ENCODE data around the gene ARAP2.

ARAP2 gene

DNA sequence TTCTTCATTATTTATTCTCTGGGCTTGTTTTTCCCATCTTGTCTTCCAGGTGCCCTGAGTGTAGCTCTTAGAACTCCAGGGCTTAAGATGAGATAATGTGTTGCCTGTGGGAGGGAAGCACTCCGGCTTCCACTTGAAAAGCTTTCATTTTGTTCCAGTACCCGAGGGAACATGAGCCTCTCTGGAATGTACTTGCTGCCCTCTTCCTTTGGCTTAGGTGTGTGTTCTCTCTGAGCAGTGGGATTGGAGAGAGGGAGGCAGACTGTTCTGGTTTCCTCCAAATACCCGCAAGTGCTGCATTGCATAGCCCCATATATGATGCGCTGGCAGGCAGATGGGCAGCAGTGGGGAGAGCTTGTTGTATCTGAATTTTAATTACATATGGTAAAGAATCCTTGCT lies 36.2 kb upstream of the ARAP2 start:
- H3K36me3 ChIP-seq (ENCODE audit: insufficient read depth, low read length) = no peaks in the 10 kb centered on the region
- H3K4me1 ChIP-seq (ENCODE audit: control insufficient read depth, insufficient read depth, low read length, unreplicated experiment) = no peaks in the 10 kb centered on the region
- H3K27ac ChIP-seq (ENCODE audit: low read depth, low read length) = no peak overlapping the region
- H3K79me2 ChIP-seq (ENCODE audit: control insufficient read depth, insufficient read depth, low read length, unreplicated experiment) = no peaks in the 10 kb centered on the region
- H3K27me3 ChIP-seq (ENCODE audit: insufficient read depth, low read length) = no peaks in the 10 kb centered on the region
- H2AFZ ChIP-seq (ENCODE audit: low read length, unreplicated experiment) = no peak overlapping the region
- H3K4me3 ChIP-seq (ENCODE audit: low read depth, low read length) = no peak overlapping the region

DNA sequence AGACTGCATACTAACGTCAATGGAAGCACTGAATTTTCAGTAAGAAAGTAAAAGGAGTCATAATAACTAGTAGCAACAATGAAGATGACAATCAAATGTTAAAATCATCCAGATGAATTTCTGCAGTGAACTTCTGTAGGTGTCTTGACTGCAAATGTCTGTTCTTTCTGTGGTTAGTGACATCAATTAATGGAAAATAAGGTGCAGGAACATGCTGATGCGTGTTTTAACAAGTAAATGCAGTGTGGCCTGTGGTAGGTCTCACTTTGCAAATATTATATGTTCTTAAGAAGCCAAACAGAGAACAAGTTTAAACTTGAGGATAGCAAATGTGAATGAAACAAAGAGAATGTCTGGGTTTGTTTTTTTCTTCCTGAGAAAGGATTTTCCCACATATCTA lies 34.5 kb upstream of the ARAP2 start:
- Histone ChIP-seq H3K4me1 (ENCODE audit: control insufficient read depth, insufficient read depth, low read length, unreplicated experiment) (no peaks in the 10 kb centered on the region), H2AFZ (ENCODE audit: low read length, unreplicated experiment) (no peak overlapping the region), H3K79me2 (ENCODE audit: control insufficient read depth, insufficient read depth, low read length, unreplicated experiment) (no peaks in the 10 kb centered on the region), H3K27me3 (ENCODE audit: insufficient read depth, low read length) (no peaks in the 10 kb centered on the region), H3K36me3 (ENCODE audit: insufficient read depth, low read length) (no peaks in the 10 kb centered on the region), H3K27ac (ENCODE audit: low read depth, low read length) (no peak overlapping the region), H3K4me3 (ENCODE audit: low read depth, low read length) (no peak overlapping the region)

DNA sequence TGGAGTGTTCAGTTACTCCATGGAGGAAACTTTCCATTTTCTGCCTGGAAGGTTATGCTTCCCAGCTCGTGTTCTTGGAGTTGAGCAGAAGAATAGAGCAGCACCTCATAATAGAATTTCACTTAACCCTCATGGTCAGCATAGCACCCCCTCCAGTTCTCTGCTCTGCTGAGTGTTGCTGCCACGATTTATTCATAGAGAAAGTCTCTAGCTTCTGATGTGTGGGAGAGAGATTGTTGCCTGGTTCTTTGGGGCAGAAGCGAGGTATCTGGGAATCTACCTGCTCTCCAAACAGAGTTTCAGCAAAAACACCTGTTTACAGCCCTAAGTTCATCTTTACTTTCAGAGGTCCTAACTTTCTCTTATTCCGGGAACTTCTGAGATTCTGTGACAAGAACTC lies 33.2 kb upstream of the ARAP2 start:
- Histone ChIP-seq H3K4me1 (ENCODE audit: control insufficient read depth, insufficient read depth, low read length, unreplicated experiment) (no peaks in the 10 kb centered on the region), H3K36me3 (ENCODE audit: insufficient read depth, low read length) (no peaks in the 10 kb centered on the region), H2AFZ (ENCODE audit: low read length, unreplicated experiment) (no peak overlapping the region), H3K4me3 (ENCODE audit: low read depth, low read length) (no peak overlapping the region), H3K27ac (ENCODE audit: low read depth, low read length) (no peak overlapping the region), H3K79me2 (ENCODE audit: control insufficient read depth, insufficient read depth, low read length, unreplicated experiment) (no peaks in the 10 kb centered on the region), H3K27me3 (ENCODE audit: insufficient read depth, low read length) (no peaks in the 10 kb centered on the region)

DNA sequence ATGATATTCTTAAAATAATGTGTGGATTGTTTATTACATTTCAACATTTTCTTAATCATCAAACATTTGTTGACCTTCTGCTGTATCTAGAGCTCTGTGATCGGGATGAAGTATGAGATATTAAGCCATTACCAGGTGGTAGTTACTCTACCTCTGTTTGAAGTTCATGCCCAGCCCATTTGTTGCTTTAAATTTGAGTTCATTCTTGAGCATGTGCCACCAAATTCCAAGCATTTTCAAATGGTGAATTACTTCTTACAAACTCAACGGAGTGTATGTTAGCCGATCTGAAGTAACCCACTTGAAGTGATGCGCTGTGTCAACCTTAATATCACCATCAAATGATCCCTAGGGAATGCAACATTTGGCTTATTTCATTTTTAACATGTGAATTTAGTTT lies 29.8 kb upstream of the ARAP2 start:
- no peaks in the 10 kb centered on the region for H3K4me1 ChIP-seq (ENCODE audit: control insufficient read depth, insufficient read depth, low read length, unreplicated experiment)
- H3K79me2 ChIP-seq (ENCODE audit: control insufficient read depth, insufficient read depth, low read length, unreplicated experiment) = no peaks in the 10 kb centered on the region
- no peak overlapping the region for H3K4me3 ChIP-seq (ENCODE audit: low read depth, low read length)
- no peak overlapping the region for H2AFZ ChIP-seq (ENCODE audit: low read length, unreplicated experiment)
- H3K36me3 ChIP-seq (ENCODE audit: insufficient read depth, low read length) = no peaks in the 10 kb centered on the region
- H3K27me3 ChIP-seq (ENCODE audit: insufficient read depth, low read length) = no peaks in the 10 kb centered on the region
- no peak overlapping the region for H3K27ac ChIP-seq (ENCODE audit: low read depth, low read length)

DNA sequence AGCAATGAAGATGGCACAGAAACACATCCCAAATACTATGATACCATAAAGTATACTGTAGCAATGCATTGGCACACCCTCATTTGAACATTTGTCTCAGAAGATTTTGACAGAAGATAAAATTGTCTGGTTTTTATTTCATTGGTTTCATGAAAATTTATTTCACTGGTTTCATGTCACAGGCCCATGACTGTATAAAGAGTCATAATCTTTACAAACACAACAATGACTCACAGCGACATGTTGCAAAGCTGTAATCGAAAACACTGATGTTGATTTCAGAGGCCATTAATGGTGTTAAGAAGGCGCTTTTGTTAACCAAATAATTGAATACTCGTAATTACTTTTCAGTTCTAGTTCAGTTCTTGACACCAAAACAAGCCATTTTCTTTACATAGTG lies 29.0 kb upstream of the ARAP2 start:
- Histone ChIP-seq H3K4me3 (ENCODE audit: low read depth, low read length) (no peak overlapping the region), H3K27me3 (ENCODE audit: insufficient read depth, low read length) (no peaks in the 10 kb centered on the region), H3K36me3 (ENCODE audit: insufficient read depth, low read length) (no peaks in the 10 kb centered on the region), H3K79me2 (ENCODE audit: control insufficient read depth, insufficient read depth, low read length, unreplicated experiment) (no peaks in the 10 kb centered on the region), H2AFZ (ENCODE audit: low read length, unreplicated experiment) (no peak overlapping the region), H3K4me1 (ENCODE audit: control insufficient read depth, insufficient read depth, low read length, unreplicated experiment) (no peaks in the 10 kb centered on the region), H3K27ac (ENCODE audit: low read depth, low read length) (no peak overlapping the region)

DNA sequence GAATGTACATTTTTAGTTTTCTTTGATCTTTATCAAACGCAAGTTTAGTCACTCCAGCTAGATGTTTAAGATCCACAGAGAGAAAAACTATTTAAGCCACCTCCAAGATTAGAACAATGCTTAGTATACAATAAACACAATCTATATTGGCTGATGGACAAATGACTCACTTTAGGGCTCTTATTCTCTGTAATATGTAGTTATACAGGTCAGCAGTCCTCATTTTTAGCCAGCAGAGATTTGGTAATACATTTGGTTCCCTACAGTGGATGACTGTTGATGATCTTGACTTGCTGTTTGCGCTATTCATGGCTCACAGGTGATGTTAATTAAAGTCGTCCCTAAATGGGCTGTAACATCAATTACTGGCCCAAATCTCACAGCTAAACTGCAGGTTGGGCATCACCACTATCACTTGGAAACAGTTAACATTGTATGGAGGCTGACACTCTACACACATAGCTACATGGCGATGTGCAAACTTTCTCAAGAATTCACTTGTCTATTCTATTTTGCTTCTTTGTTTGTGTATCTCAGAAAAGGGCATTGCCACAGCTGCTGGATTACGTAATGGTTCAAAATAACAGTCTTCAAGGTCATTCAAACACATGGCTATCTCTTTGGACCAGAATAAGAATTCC lies 25.3 kb upstream of the ARAP2 start:
- Histone ChIP-seq H3K27ac (ENCODE audit: low read depth, low read length) (no peak overlapping the region), H3K27me3 (ENCODE audit: insufficient read depth, low read length) (no peaks in the 10 kb centered on the region), H3K4me1 (ENCODE audit: control insufficient read depth, insufficient read depth, low read length, unreplicated experiment) (no peaks in the 10 kb centered on the region), H3K4me3 (ENCODE audit: low read depth, low read length) (no peak overlapping the region), H2AFZ (ENCODE audit: low read length, unreplicated experiment) (no peak overlapping the region), H3K36me3 (ENCODE audit: insufficient read depth, low read length) (no peaks in the 10 kb centered on the region), H3K79me2 (ENCODE audit: control insufficient read depth, insufficient read depth, low read length, unreplicated experiment) (no peaks in the 10 kb centered on the region)

DNA sequence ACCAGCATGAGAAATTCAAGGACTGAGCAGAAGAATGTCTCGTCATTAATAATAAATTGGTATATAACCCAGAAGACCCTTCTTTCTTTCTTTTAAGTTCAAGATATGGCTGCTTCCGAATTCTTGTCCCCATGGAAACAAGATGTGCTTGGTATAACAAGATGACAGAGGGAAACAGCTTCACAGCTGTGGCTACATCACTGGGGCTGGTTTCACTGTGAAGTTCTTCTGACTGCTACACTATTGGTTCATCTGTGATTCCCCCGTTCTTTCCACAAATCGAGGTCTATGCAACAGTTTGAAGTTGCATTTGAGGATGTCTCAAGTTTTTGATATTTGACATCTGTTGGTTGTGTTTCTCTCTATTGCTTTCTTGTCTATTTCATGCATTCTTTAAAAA lies 24.8 kb upstream of the ARAP2 start:
- no peaks in the 10 kb centered on the region for H3K4me1 ChIP-seq (ENCODE audit: control insufficient read depth, insufficient read depth, low read length, unreplicated experiment)
- H3K27ac ChIP-seq (ENCODE audit: low read depth, low read length) = no peak overlapping the region
- no peaks in the 10 kb centered on the region for H3K27me3 ChIP-seq (ENCODE audit: insufficient read depth, low read length)

DNA sequence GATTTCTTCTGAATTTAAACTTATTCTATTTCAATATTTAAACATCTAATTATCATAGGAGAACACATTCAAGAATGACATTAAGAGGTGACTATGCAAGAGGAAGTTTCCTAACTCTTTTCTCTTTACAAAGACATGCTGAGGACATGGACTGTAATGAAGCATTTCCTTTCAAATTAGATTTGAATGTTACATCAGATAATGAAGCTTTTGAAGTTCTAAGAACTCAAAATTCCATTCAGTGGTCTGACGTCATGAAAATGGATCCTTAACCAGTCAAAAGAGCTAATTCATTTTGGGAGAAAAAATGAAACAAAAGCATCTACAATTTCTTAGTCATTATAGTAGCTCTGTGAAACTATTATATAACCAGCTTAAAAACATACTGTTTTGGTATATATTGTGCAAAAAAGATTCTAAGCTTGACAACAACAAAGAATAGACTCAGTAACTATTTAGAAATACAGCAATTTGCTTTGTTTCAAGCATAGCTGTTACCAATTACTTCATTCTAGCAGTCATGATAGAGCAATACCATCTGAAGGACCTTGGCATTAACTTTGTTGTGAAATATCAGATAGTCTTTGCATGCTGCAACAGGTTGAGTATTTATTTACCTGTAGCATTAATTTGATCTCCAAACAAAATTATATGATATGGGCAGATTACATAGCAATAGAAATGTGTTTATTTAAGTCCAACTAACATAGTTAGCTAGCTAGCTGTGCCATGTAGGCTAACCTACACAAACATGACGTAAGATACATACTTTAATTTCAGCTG lies 23.4 kb upstream of the ARAP2 start:
- H2AFZ ChIP-seq (ENCODE audit: low read length, unreplicated experiment) = no peak overlapping the region
- no peak overlapping the region for H3K4me3 ChIP-seq (ENCODE audit: low read depth, low read length)
- H3K27me3 ChIP-seq (ENCODE audit: insufficient read depth, low read length) = no peaks in the 10 kb centered on the region
- no peaks in the 10 kb centered on the region for H3K4me1 ChIP-seq (ENCODE audit: control insufficient read depth, insufficient read depth, low read length, unreplicated experiment)
- no peaks in the 10 kb centered on the region for H3K79me2 ChIP-seq (ENCODE audit: control insufficient read depth, insufficient read depth, low read length, unreplicated experiment)
- H3K36me3 ChIP-seq (ENCODE audit: insufficient read depth, low read length) = no peaks in the 10 kb centered on the region
- H3K27ac ChIP-seq (ENCODE audit: low read depth, low read length) = no peak overlapping the region

More for the DNA sequence above, 24.8 kb upstream of the ARAP2 start:
- Histone ChIP-seq H3K36me3 (ENCODE audit: insufficient read depth, low read length) (no peaks in the 10 kb centered on the region), H3K79me2 (ENCODE audit: control insufficient read depth, insufficient read depth, low read length, unreplicated experiment) (no peaks in the 10 kb centered on the region), H2AFZ (ENCODE audit: low read length, unreplicated experiment) (no peak overlapping the region), H3K4me3 (ENCODE audit: low read depth, low read length) (no peak overlapping the region)

DNA sequence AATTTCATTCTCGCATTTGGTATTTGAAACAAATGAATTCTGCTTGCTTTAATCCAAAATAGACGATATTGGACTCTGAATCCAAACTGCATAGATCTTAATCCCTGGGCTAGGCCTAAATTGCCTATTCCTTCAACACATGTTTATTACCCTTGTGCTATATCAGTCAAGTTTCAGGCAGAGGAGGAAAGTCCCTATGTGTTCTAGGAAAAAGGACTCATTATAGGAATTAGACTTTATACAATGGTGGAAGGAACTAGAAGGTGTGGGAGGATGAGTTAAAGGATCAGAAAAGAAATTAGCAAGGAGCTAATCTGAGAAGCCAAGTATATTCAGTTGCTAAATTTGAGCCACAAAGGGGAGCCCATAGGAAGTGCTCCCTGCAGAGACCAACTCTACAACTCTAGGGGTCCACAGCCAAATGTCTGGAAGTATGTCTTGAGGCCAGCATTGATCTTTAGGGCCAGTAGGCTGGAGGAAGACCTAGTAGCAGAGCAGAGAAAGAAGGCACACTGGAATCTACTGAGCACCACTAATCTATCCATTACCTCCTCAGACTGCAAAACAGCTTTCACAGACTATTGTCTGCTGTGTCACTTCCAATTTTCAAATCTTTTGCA lies 20.0 kb upstream of the ARAP2 start:
- no peaks in the 10 kb centered on the region for H3K4me1 ChIP-seq (ENCODE audit: control insufficient read depth, insufficient read depth, low read length, unreplicated experiment)
- no peaks in the 10 kb centered on the region for H3K79me2 ChIP-seq (ENCODE audit: control insufficient read depth, insufficient read depth, low read length, unreplicated experiment)
- no peak overlapping the region for H3K27ac ChIP-seq (ENCODE audit: low read depth, low read length)
- no peak overlapping the region for H3K4me3 ChIP-seq (ENCODE audit: low read depth, low read length)
- H3K36me3 ChIP-seq (ENCODE audit: insufficient read depth, low read length) = no peaks in the 10 kb centered on the region
- no peak overlapping the region for H2AFZ ChIP-seq (ENCODE audit: low read length, unreplicated experiment)
- H3K27me3 ChIP-seq (ENCODE audit: insufficient read depth, low read length) = no peaks in the 10 kb centered on the region

DNA sequence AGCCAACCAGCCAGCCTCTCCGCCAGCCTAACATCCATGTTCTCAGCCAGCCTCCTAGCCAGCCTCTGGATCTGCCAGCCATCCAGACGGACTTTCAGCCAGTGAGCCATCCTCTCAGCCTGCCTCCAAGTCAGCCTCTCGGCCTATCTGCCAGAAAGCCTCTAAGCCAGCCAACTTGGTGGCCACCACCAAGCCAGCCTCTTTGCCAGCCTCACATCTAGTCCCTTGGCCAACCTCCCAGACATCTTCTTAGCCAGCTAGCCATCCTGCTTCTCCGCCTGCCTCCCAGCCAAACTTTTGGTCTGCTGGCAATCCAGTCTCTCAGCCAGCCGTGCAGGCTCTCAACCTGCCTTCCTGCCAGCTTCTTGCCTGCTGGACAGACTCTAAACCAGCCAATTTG lies 16.4 kb upstream of the ARAP2 start:
- Histone ChIP-seq H3K36me3 (ENCODE audit: insufficient read depth, low read length) (no peaks in the 10 kb centered on the region), H3K4me3 (ENCODE audit: low read depth, low read length) (no peak overlapping the region), H3K79me2 (ENCODE audit: control insufficient read depth, insufficient read depth, low read length, unreplicated experiment) (no peaks in the 10 kb centered on the region), H2AFZ (ENCODE audit: low read length, unreplicated experiment) (no peak overlapping the region), H3K4me1 (ENCODE audit: control insufficient read depth, insufficient read depth, low read length, unreplicated experiment) (no peaks in the 10 kb centered on the region), H3K27me3 (ENCODE audit: insufficient read depth, low read length) (no peaks in the 10 kb centered on the region), H3K27ac (ENCODE audit: low read depth, low read length) (no peak overlapping the region)

DNA sequence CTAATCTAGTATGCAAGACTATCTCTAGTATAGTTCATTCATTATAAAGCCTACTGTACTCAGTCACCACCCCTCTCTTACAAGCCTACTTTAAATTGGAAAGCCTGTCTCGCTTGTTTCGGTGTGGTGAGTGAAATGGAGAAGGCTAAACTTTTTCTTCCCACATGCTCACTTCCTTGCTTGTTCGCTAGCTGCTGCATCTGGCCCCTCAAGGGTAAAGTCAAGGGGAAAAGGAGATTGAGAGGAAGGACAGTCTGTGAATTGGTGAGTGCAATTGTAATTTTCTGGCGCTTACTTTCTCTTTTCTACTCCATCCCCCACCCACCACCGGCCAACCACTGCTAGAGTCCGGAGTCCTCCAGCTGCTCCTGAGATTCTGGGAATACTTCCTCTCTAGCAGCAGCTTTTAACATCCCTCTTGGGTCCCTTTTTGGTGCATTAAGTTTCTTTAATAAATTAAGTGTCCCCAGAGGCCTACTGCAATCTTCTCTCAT lies 12.1 kb upstream of the ARAP2 start:
- Histone ChIP-seq H3K4me1 (ENCODE audit: control insufficient read depth, insufficient read depth, low read length, unreplicated experiment) (no peaks in the 10 kb centered on the region), H3K27ac (ENCODE audit: low read depth, low read length) (no peak overlapping the region), H3K36me3 (ENCODE audit: insufficient read depth, low read length) (no peaks in the 10 kb centered on the region), H2AFZ (ENCODE audit: low read length, unreplicated experiment) (no peak overlapping the region), H3K4me3 (ENCODE audit: low read depth, low read length) (no peak overlapping the region), H3K27me3 (ENCODE audit: insufficient read depth, low read length) (no peaks in the 10 kb centered on the region), H3K79me2 (ENCODE audit: control insufficient read depth, insufficient read depth, low read length, unreplicated experiment) (no peaks in the 10 kb centered on the region)

Data from ACC112 (cell line).